Astrocyte (in vitro differentiated cells and primary cell): ENCODE results near the gene LYPD6B. TPM values are rescaled to one million over a fixed set of nuclear protein-coding genes. Genes with fewer than 3 reads are reported as not detected.

ENCODE experiments used
- DNase-seq: peaks from one replicate; pipeline ENCODE4 v3.0.0-alpha.2; 2010; ENCODE audit warnings: low read depth
- FAIRE-seq: peaks from 2 replicates; lab custom pipeline; 2011; peaks lifted over from hg19 to GRCh38; lab: Jason Lieb, UNC
- H2AFZ ChIP-seq: 2 replicates; pipeline ENCODE4 v1.6.0; 2012; ENCODE audit warnings: low read depth, low read length, inconsistent platforms
- H3K27ac ChIP-seq: 2 replicates; pipeline ENCODE4 v1.5.1; 2011; ENCODE audit warnings: low read depth, low read length, inconsistent platforms
- H3K27me3 ChIP-seq: 2 replicates; pipeline ENCODE4 v1.6.0; 2011; ENCODE audit warnings: low read length, inconsistent platforms; ENCODE audit not compliant: insufficient read depth
- H3K36me3 ChIP-seq: 2 replicates; pipeline ENCODE4 v1.5.1; 2011; ENCODE audit warnings: low read length, inconsistent platforms; ENCODE audit not compliant: insufficient read depth
- H3K4me1 ChIP-seq: 2 replicates; pipeline ENCODE4 v1.5.1; 2011; ENCODE audit warnings: low read length, inconsistent platforms; ENCODE audit not compliant: insufficient read depth
- H3K4me2 ChIP-seq: 2 replicates; pipeline ENCODE4 v1.6.0; 2012; ENCODE audit warnings: low read length, inconsistent platforms
- H3K4me3 ChIP-seq: 2 replicates; pipeline ENCODE4 v1.5.1; 2011; ENCODE audit warnings: low read depth, mild to moderate bottlenecking, low read length, inconsistent platforms; ENCODE audit not compliant: insufficient read depth
- H3K79me2 ChIP-seq: 2 replicates; pipeline ENCODE4 v1.6.0; 2012; ENCODE audit warnings: mild to moderate bottlenecking, low read length, inconsistent platforms; ENCODE audit not compliant: insufficient read depth
- H3K9ac ChIP-seq: 2 replicates; pipeline ENCODE4 v1.6.0; 2012; ENCODE audit warnings: mild to moderate bottlenecking, low read length, inconsistent platforms
- H3K9me3 ChIP-seq: 2 replicates; pipeline ENCODE4 v1.5.1; 2012; ENCODE audit warnings: low read depth, mild to moderate bottlenecking, low read length, inconsistent platforms; ENCODE audit not compliant: insufficient read depth
- H4K20me1 ChIP-seq: 2 replicates; pipeline ENCODE4 v1.6.0; 2012; ENCODE audit warnings: low read length, inconsistent platforms; ENCODE audit not compliant: insufficient read depth
- H3K27ac Mint-ChIP-seq: one replicate; pipeline ENCODE4 v1.8.0; 2021; ENCODE audit warnings: mild to moderate bottlenecking, mixed read lengths; ENCODE audit not compliant: unreplicated experiment
- H3K27me3 Mint-ChIP-seq: one replicate; pipeline ENCODE4 v1.8.0; 2021; ENCODE audit warnings: low read depth, mixed read lengths; ENCODE audit not compliant: unreplicated experiment
- H3K36me3 Mint-ChIP-seq: one replicate; pipeline ENCODE4 v1.8.0; 2021; ENCODE audit warnings: low read depth, mixed read lengths; ENCODE audit not compliant: unreplicated experiment
- H3K4me1 Mint-ChIP-seq: one replicate; pipeline ENCODE4 v1.8.0; 2021; ENCODE audit warnings: low read depth, mixed read lengths; ENCODE audit not compliant: unreplicated experiment
- H3K4me3 Mint-ChIP-seq: one replicate; pipeline ENCODE4 v1.8.0; 2021; ENCODE audit warnings: mild to moderate bottlenecking, moderate library complexity, mixed read lengths; ENCODE audit not compliant: unreplicated experiment
- H3K9me3 Mint-ChIP-seq: one replicate; pipeline ENCODE4 v1.8.0; 2021; ENCODE audit warnings: mild to moderate bottlenecking, mixed read lengths; ENCODE audit not compliant: unreplicated experiment
- EZH2 ChIP-seq: IDR thresholded peaks from 2 replicates; pipeline ENCODE4 v1.6.1; 2012; ENCODE audit warnings: mild to moderate bottlenecking, low read length, inconsistent platforms; ENCODE audit not compliant: insufficient read depth
- total RNA-seq: library from RNA; stranded (reverse); gene quantifications from 2 replicates; pipeline ENCODE4 v1.2.1, GENCODE V29; 2021
- TF ChIP-seq, protein P1 (sequence below): IDR thresholded peaks from 2 replicates; pipeline ENCODE4 v1.5.1; 2011; ENCODE audit warnings: low read depth, mild to moderate bottlenecking, inconsistent platforms, low read length, moderate library complexity; ENCODE audit not compliant: insufficient read depth

The LYPD6B gene
- total RNA-seq, 1 donor from 2014 or later: 1.2 TPM

DNA sequence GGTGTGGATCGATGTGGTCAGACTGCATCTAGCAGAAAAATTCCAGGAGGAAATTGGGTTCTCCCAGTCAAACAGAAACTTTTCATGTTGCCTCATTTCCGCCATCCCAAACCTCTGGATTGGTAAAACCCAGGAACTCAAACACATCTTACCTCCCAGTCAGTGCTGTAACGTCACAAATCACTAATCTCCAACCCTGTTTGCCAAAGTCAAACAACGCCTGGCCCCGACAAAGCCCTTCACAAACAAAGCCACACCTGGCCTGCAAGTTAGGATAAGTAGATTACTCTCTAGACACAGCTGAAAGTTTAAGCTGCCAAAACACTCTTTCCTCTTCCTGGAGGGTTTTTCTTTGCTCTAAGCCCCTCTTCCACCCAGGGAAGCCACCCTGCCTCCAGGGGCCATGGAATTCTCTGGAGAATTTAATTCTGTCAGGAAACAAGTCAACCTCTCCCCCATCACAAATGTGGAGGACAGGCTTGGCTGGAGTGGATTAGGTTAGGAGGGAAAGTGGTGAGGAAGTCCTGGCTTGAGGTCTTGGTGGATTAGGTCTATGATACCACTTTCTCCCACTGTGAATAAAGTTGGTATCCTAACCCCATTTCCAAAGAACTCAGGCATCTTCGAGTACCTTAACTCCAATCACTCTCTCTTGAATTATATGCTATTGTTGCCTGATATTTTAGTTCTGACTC is 86.7 kb downstream of the LYPD6B start:
- no peak overlapping the region for H2AFZ ChIP-seq

DNA sequence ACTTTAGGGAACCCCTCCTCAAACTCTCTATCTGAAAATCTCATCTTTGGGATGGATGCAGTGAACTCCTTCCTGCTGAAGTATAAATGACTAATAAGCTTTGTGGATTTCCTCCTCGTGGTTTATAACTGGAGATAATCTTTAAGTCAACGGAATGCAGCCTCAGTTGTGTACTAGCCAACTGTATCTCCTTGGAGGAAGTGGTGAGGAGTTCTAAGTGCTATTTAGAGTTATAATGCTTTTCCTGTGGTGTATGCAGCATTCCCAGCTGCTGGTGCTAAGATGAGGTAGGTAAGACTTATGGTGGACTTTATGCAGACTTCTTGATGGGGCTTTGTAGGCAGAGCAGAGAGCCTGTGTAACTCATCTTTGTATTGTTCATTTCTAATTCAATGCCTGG is 90.9 kb downstream of the LYPD6B start:
- Histone ChIP-seq H3K36me3 (no peaks in the 10 kb centered on the region), H3K9ac (no peak overlapping the region), H3K79me2 (no peaks in the 10 kb centered on the region), H2AFZ (no peak overlapping the region), H3K27ac (no peak overlapping the region), H3K4me1 (no peaks in the 10 kb centered on the region), H3K9me3 (no peaks in the 10 kb centered on the region), H3K4me2 (no peak overlapping the region), H3K27me3 (no peaks in the 10 kb centered on the region), H4K20me1 (no peaks in the 10 kb centered on the region), H3K4me3 (no peak overlapping the region)
- Mint-ChIP-seq H3K27me3 (peaks cover 5% of the 10 kb centered on the region), H3K4me3 (no peak overlapping the region), H3K36me3 (no peaks in the 10 kb centered on the region), H3K27ac (no peak overlapping the region), H3K4me1 (peaks cover 10% of the 10 kb centered on the region), H3K9me3 (no peaks in the 10 kb centered on the region)
- DNase-seq (peak; percentile 56), FAIRE-seq (no peak)
- no peak for TF ChIP-seq EZH2
- TF ChIP-seq, protein P1, sequence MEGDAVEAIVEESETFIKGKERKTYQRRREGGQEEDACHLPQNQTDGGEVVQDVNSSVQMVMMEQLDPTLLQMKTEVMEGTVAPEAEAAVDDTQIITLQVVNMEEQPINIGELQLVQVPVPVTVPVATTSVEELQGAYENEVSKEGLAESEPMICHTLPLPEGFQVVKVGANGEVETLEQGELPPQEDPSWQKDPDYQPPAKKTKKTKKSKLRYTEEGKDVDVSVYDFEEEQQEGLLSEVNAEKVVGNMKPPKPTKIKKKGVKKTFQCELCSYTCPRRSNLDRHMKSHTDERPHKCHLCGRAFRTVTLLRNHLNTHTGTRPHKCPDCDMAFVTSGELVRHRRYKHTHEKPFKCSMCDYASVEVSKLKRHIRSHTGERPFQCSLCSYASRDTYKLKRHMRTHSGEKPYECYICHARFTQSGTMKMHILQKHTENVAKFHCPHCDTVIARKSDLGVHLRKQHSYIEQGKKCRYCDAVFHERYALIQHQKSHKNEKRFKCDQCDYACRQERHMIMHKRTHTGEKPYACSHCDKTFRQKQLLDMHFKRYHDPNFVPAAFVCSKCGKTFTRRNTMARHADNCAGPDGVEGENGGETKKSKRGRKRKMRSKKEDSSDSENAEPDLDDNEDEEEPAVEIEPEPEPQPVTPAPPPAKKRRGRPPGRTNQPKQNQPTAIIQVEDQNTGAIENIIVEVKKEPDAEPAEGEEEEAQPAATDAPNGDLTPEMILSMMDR: no peak

More for the DNA sequence above, 86.7 kb downstream of the LYPD6B start:
- H3K27ac Mint-ChIP-seq: no peak overlapping the region
- no peaks in the 10 kb centered on the region for H3K4me1 ChIP-seq
- H3K27me3 ChIP-seq: no peaks in the 10 kb centered on the region
- no peak overlapping the region for H3K4me2 ChIP-seq
- FAIRE-seq: no peak
- no peak overlapping the region for H3K4me3 ChIP-seq
- H3K9me3 Mint-ChIP-seq: no peaks in the 10 kb centered on the region
- H3K4me1 Mint-ChIP-seq: peaks cover 10% of the 10 kb centered on the region
- no peak overlapping the region for H3K27ac ChIP-seq
- no peaks in the 10 kb centered on the region for H3K79me2 ChIP-seq
- DNase-seq: no peak
- peaks cover 8% of the 10 kb centered on the region for H3K27me3 Mint-ChIP-seq
- no peaks in the 10 kb centered on the region for H3K9me3 ChIP-seq
- no peaks in the 10 kb centered on the region for H3K36me3 ChIP-seq
- H3K4me3 Mint-ChIP-seq: no peak overlapping the region
- H3K36me3 Mint-ChIP-seq: no peaks in the 10 kb centered on the region
- no peak overlapping the region for H3K9ac ChIP-seq
- H4K20me1 ChIP-seq: no peaks in the 10 kb centered on the region
- no peak for TF ChIP-seq EZH2
- TF ChIP-seq, protein P1: no peak

DNA sequence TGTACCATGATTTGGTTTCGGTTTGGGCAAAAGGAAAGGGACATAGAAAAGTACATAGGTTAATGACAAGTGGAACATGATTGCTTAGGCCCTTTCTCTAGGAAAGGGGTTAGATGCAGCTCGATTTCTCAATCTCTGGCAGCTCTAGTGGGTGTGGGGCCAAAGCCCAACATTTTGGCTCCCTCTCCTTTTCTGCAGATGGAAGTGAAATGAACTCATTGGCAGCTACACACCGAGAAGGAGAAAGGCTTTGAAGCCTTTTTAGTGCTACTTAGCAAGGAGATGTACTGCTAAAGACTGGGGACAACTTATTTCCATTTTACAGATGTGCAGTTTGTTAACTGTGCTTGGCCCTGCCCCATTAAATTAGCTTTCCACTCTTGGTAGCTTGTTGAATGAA is 93.8 kb downstream of the LYPD6B start:
- Mint-ChIP-seq H3K27ac (no peak overlapping the region), H3K36me3 (no peaks in the 10 kb centered on the region), H3K4me1 (peaks cover 12% of the 10 kb centered on the region), H3K4me3 (no peak overlapping the region), H3K27me3 (no peaks in the 10 kb centered on the region), H3K9me3 (no peaks in the 10 kb centered on the region)
- no peaks in the 10 kb centered on the region for H3K36me3 ChIP-seq
- TF ChIP-seq, protein P1: no peak
- no peak for TF ChIP-seq EZH2
- H2AFZ ChIP-seq: no peak overlapping the region
- no peak for FAIRE-seq
- H3K9me3 ChIP-seq: no peaks in the 10 kb centered on the region
- H3K4me2 ChIP-seq: no peak overlapping the region
- no peak overlapping the region for H3K9ac ChIP-seq
- H3K79me2 ChIP-seq: no peaks in the 10 kb centered on the region
- no peak for DNase-seq
- H3K27ac ChIP-seq: no peak overlapping the region
- no peaks in the 10 kb centered on the region for H3K4me1 ChIP-seq
- no peaks in the 10 kb centered on the region for H4K20me1 ChIP-seq
- H3K4me3 ChIP-seq: no peak overlapping the region
- H3K27me3 ChIP-seq: no peaks in the 10 kb centered on the region
